Tibial artery (tissue), 4 donors: ENCODE results near the gene CITED1.
A peak's percentile ranks its signal among the peaks of the same experiment; 100 is the strongest.

ENCODE experiments used
- DNase-seq, 2 donors: peaks; one replicate each; pipeline ENCODE4 v3.0.0-alpha.2; 2019
- H3K27ac ChIP-seq, 2 donors: fragments of 200-600 bp; sonication (generic) in 1 of 2; 1 replicate in 1 of 2; 2 replicates in 1 of 2; pipeline ENCODE4 v1.5.1; 2018 to 2019; ENCODE audit warnings: mild to moderate bottlenecking in 1 of 2
- H3K27me3 ChIP-seq, 2 donors: fragments of 200-600 bp; sonication (generic) in 1 of 2; one replicate each; pipeline versions ENCODE4 v1.5.1 to v1.6.0; 2016 to 2019
- H3K36me3 ChIP-seq, 3 donors: fragments of 200-600 bp; sonication (generic) in 2 of 3; one replicate each; pipeline ENCODE4 v1.5.1; 2016 to 2019; ENCODE audit warnings: mild to moderate bottlenecking in 2 of 3
- H3K4me1 ChIP-seq, 4 donors: fragments of 200-600 bp; sonication (generic) in 2 of 4; 1 replicate in 3 of 4; 2 replicates in 1 of 4; pipeline ENCODE4 v1.5.1; 2016 to 2019
- H3K4me3 ChIP-seq, 2 donors: fragments of 200-600 bp; sonication (generic) in 1 of 2; 1 replicate in 1 of 2; 2 replicates in 1 of 2; pipeline ENCODE4 v1.5.1; 2018 to 2019; ENCODE audit warnings: mild to moderate bottlenecking in 2 of 2
- H3K9me3 ChIP-seq, 3 donors: fragments of 200-600 bp; sonication (generic) in 1 of 3; one replicate each; pipeline ENCODE4 v1.5.1; 2016 to 2019
- CTCF ChIP-seq, 2 experiments: fragments of 200-600 bp in 1 of 2; fragments of 450-650 bp in 1 of 2; IDR thresholded peaks; one replicate each; pipeline ENCODE4 v1.5.1; 2017 to 2019; ENCODE audit warnings: antibody characterized with exemption in 2 of 2, mild to moderate bottlenecking in 1 of 2, moderate library complexity in 1 of 2
- intact Hi-C: fragments of 100-400 bp; cut with DNase I; formaldehyde crosslinking; loops from one replicate; pipeline ENCODE4 v1.15.0; 2023; ENCODE audit warnings: low total_unique reads

CITED1 gene

DNA sequence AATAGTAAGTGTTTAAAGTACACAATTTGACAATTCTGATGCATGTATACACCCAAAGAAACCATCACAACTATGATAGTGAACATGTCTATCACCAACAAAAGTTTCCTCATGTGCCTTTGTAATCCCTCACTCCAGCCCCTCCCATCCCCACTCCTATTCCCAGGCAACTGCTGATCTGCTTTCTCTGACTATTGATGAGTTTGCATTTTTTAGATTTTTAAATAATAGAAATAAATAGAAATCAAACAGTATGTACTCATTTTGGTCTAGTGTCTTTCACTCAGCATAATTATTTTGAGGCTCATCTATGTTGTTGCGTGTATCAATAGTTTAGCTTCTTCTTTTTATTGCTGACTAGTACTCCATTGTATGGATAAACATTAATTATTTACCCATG, 23.4 kb downstream of the CITED1 start:
- Histone ChIP-seq H3K9me3 (no peaks in the 10 kb centered on the region), H3K36me3 (no peaks in the 10 kb centered on the region), H3K27me3 (no peaks in the 10 kb centered on the region), H3K4me1 (no peaks in the 10 kb centered on the region), H3K27ac (no peak overlapping the region), H3K4me3 (no peak overlapping the region)
- no peak for TF ChIP-seq CTCF (IDR thresholded peaks at IDR 0.05)
- intact Hi-C loops = no loop called here
- no peak for DNase-seq

DNA sequence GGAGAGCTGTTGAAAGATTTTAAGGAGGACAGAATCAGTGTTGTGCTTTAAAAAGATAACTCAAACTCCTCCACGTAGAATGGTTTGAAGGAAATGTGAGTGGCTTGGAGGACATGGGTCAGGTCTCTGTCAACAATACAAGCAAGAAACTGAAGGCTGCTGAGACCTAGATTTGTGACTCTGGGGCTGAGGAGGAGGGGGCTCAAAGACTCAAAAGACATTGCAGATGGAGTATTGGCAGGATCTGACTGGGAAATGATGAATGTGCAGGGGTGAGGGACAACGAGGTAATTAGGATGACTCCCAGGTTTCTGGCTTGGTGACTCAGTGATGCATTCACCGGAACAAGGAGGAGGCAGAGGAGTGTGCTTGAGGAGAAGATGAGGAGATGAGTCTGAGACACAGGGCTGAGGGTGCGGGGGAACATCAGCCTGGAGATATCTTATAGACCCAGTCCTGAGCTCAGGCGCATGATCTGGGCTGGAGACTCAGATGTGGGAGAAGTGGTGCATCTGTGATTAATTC, 25.3 kb downstream of the CITED1 start:
- Histone ChIP-seq H3K4me3 (no peak overlapping the region), H3K9me3 (no peaks in the 10 kb centered on the region), H3K36me3 (peaks cover 0 to 7% (median 5%) of the 10 kb centered on the region in 3 donors), H3K27ac (no peak overlapping the region), H3K27me3 (no peaks in the 10 kb centered on the region), H3K4me1 (peaks cover 0 to 10% (median 4%) of the 10 kb centered on the region in 4 donors)
- intact Hi-C loops = no loop called here
- DNase-seq = no peak
- no peak for TF ChIP-seq CTCF (IDR thresholded peaks at IDR 0.05)

- Histone ChIP-seq H3K4me3 (peak overlapping the region; percentile 57 to 70), H3K36me3 (peaks cover 0 to 46% (median 44%) of the 10 kb centered on the region in 3 donors), H3K27me3 (no peaks in the 10 kb centered on the region), H3K9me3 (no peaks in the 10 kb centered on the region), H3K27ac (peak overlapping the region; percentile 85 to 86), H3K4me1 (peaks cover 0 to 22% (median 6%) of the 10 kb centered on the region in 4 donors)
- no peak for DNase-seq
- intact Hi-C loops = no loop called here
- no peak for TF ChIP-seq CTCF (IDR thresholded peaks at IDR 0.05)
Measured at GRCh38 chrX:72276478-72276953, 29.2 kb downstream of the CITED1 start.

DNA sequence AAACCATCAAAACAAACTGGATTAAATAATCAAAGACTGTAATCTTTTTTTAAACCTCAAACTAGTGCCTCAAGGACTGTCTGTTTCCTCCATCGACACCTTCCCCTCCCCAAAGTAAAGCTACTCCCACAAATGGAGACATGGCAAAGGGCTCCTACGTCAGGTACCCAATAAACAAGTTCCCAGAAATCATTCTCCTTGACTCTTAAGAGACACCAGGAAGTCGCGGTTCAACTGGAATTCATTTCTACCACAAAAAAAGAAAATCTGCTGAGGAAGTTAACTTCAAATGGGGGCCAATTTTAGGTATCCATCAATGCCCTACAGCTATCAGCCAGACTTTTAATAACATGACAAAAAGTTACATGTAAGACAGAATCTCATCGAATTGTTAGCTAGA, 31.2 kb downstream of the CITED1 start:
- intact Hi-C loops = no loop called here
- Histone ChIP-seq H3K27me3 (no peaks in the 10 kb centered on the region), H3K36me3 (peaks cover 0 to 65% (median 64%) of the 10 kb centered on the region in 3 donors), H3K27ac (no peak overlapping the region), H3K9me3 (no peaks in the 10 kb centered on the region), H3K4me3 (no peak overlapping the region), H3K4me1 (peaks cover 0 to 22% (median 6%) of the 10 kb centered on the region in 4 donors)
- DNase-seq = no peak
- TF ChIP-seq CTCF (IDR thresholded peaks at IDR 0.05) = no peak

- Histone ChIP-seq H3K4me3 (no peak overlapping the region), H3K27me3 (no peaks in the 10 kb centered on the region), H3K27ac (no peak overlapping the region), H3K9me3 (no peaks in the 10 kb centered on the region), H3K36me3 (peaks cover 0 to 73% (median 72%) of the 10 kb centered on the region in 3 donors), H3K4me1 (peaks cover 0 to 22% (median 6%) of the 10 kb centered on the region in 4 donors)
- no peak for TF ChIP-seq CTCF (IDR thresholded peaks at IDR 0.05)
- no peak for DNase-seq
- intact Hi-C loops = no loop called here
Measured at GRCh38 chrX:72273718-72274117, 32.0 kb downstream of the CITED1 start.
